Measurements from ENCODE around the gene MYH2. TPM values are rescaled to one million over a fixed set of nuclear protein-coding genes. Genes with fewer than 3 reads are reported as not detected.

The MYH2 gene
- polyA plus RNA-seq (2013, experiment 1 of 2) = 1.2 TPM
- 1.3 TPM for polyA plus RNA-seq (2013, experiment 2 of 2)

- peaks cover 37% of the 10 kb centered on the region for H3K4me1 ChIP-seq (ENCODE audit: insufficient read depth, low read length)
- H3K9ac ChIP-seq (ENCODE audit: low read depth, low read length) = peak within 1 kb of the TSS; percentile 24; the same call in 1 of the 2 replicates
- no peaks in the 10 kb centered on the region for H3K36me3 ChIP-seq (ENCODE audit: insufficient read depth, low read length)
- 32% methylated on average over 6 of the region's 9 CpGs for WGBS
- H3K4me3 ChIP-seq (ENCODE audit: low read length) = peak within 1 kb of the TSS; percentile 16
- H3K27ac ChIP-seq (ENCODE audit: low read depth, low read length) = peak within 1 kb of the TSS; percentile 80; the same call in 1 of the 2 replicates
- H3K9me3 ChIP-seq (ENCODE audit: insufficient read depth, low read depth, low read length) = no peaks in the 10 kb centered on the region
- H3K27me3 ChIP-seq (ENCODE audit: insufficient read depth, low read length) = no peaks in the 10 kb centered on the region
Observed at GRCh38 chr17:10549096-10549842, at the start of gene MYH2. TSS of gene MYH2 (minus strand) at chr17:10549658. CDS start at chr17:10547920, 1,738 bp downstream.

GRCh38 chr17:10598621-10599020, 49.2 kb upstream of the MYH2 start:
- Histone ChIP-seq H3K4me3 (ENCODE audit: low read length) (no peak overlapping the region), H3K4me1 (ENCODE audit: insufficient read depth, low read length) (no peaks in the 10 kb centered on the region), H3K27ac (ENCODE audit: low read depth, low read length) (no peak overlapping the region), H3K27me3 (ENCODE audit: insufficient read depth, low read length) (no peaks in the 10 kb centered on the region), H3K9me3 (ENCODE audit: insufficient read depth, low read depth, low read length) (no peaks in the 10 kb centered on the region), H3K36me3 (ENCODE audit: insufficient read depth, low read length) (no peaks in the 10 kb centered on the region), H3K9ac (ENCODE audit: low read depth, low read length) (no peak overlapping the region)
- WGBS = 85% methylated on average over 2 of the region's 2 CpGs

GRCh38 chr17:10589553-10590145, 40.2 kb upstream of the MYH2 start:
- H3K36me3 ChIP-seq (ENCODE audit: insufficient read depth, low read length) = no peaks in the 10 kb centered on the region
- H3K27ac ChIP-seq (ENCODE audit: low read depth, low read length) = no peak overlapping the region
- H3K4me3 ChIP-seq (ENCODE audit: low read length) = no peak overlapping the region
- H3K27me3 ChIP-seq (ENCODE audit: insufficient read depth, low read length) = no peaks in the 10 kb centered on the region
- H3K9me3 ChIP-seq (ENCODE audit: insufficient read depth, low read depth, low read length) = no peaks in the 10 kb centered on the region
- H3K9ac ChIP-seq (ENCODE audit: low read depth, low read length) = no peak overlapping the region
- 93% methylated on average over 8 of the region's 8 CpGs for WGBS
- no peaks in the 10 kb centered on the region for H3K4me1 ChIP-seq (ENCODE audit: insufficient read depth, low read length)

GRCh38 chr17:10585529-10585928, 36.1 kb upstream of the MYH2 start:
- H3K4me3 ChIP-seq (ENCODE audit: low read length) = no peak overlapping the region
- no peak overlapping the region for H3K27ac ChIP-seq (ENCODE audit: low read depth, low read length)
- H3K9ac ChIP-seq (ENCODE audit: low read depth, low read length) = no peak overlapping the region
- H3K36me3 ChIP-seq (ENCODE audit: insufficient read depth, low read length) = no peaks in the 10 kb centered on the region
- no peaks in the 10 kb centered on the region for H3K4me1 ChIP-seq (ENCODE audit: insufficient read depth, low read length)
- no peaks in the 10 kb centered on the region for H3K9me3 ChIP-seq (ENCODE audit: insufficient read depth, low read depth, low read length)
- WGBS = 93% methylated on average over 9 of the region's 9 CpGs
- no peaks in the 10 kb centered on the region for H3K27me3 ChIP-seq (ENCODE audit: insufficient read depth, low read length)

GRCh38 chr17:10583834-10584233, 34.4 kb upstream of the MYH2 start:
- H3K4me3 ChIP-seq (ENCODE audit: low read length) = no peak overlapping the region
- H3K9ac ChIP-seq (ENCODE audit: low read depth, low read length) = no peak overlapping the region
- no peaks in the 10 kb centered on the region for H3K27me3 ChIP-seq (ENCODE audit: insufficient read depth, low read length)
- no peaks in the 10 kb centered on the region for H3K36me3 ChIP-seq (ENCODE audit: insufficient read depth, low read length)
- no peaks in the 10 kb centered on the region for H3K9me3 ChIP-seq (ENCODE audit: insufficient read depth, low read depth, low read length)
- H3K4me1 ChIP-seq (ENCODE audit: insufficient read depth, low read length) = no peaks in the 10 kb centered on the region
- H3K27ac ChIP-seq (ENCODE audit: low read depth, low read length) = no peak overlapping the region
- 88% methylated on average over 4 of the region's 4 CpGs for WGBS

- Histone ChIP-seq H3K9me3 (ENCODE audit: insufficient read depth, low read depth, low read length) (no peaks in the 10 kb centered on the region), H3K9ac (ENCODE audit: low read depth, low read length) (no peak overlapping the region), H3K27ac (ENCODE audit: low read depth, low read length) (no peak overlapping the region), H3K4me3 (ENCODE audit: low read length) (no peak overlapping the region), H3K36me3 (ENCODE audit: insufficient read depth, low read length) (no peaks in the 10 kb centered on the region), H3K4me1 (ENCODE audit: insufficient read depth, low read length) (peaks cover 3% of the 10 kb centered on the region; the same call in 1 of the 2 replicates), H3K27me3 (ENCODE audit: insufficient read depth, low read length) (no peaks in the 10 kb centered on the region)
- 78% methylated on average over 2 of the region's 2 CpGs for WGBS
Observed at GRCh38 chr17:10579270-10579669, 29.8 kb upstream of the MYH2 start.

GRCh38 chr17:10574324-10574723, 24.9 kb upstream of the MYH2 start:
- H3K27me3 ChIP-seq (ENCODE audit: insufficient read depth, low read length) = no peaks in the 10 kb centered on the region
- WGBS = 91% methylated on average over 5 of the region's 5 CpGs

GRCh38 chr17:10563991-10564660, 14.7 kb upstream of the MYH2 start:
- H3K27ac ChIP-seq (ENCODE audit: low read depth, low read length) = no peak overlapping the region
- H3K9ac ChIP-seq (ENCODE audit: low read depth, low read length) = no peak overlapping the region
- no peaks in the 10 kb centered on the region for H3K4me1 ChIP-seq (ENCODE audit: insufficient read depth, low read length)
- WGBS = 100% methylated on average over 1 of the region's 2 CpGs
- H3K27me3 ChIP-seq (ENCODE audit: insufficient read depth, low read length) = no peaks in the 10 kb centered on the region
- H3K36me3 ChIP-seq (ENCODE audit: insufficient read depth, low read length) = no peaks in the 10 kb centered on the region
- no peaks in the 10 kb centered on the region for H3K9me3 ChIP-seq (ENCODE audit: insufficient read depth, low read depth, low read length)
- H3K4me3 ChIP-seq (ENCODE audit: low read length) = no peak overlapping the region

More at GRCh38 chr17:10574324-10574723, 24.9 kb upstream of the MYH2 start:
- Histone ChIP-seq H3K4me1 (ENCODE audit: insufficient read depth, low read length) (peaks cover 34% of the 10 kb centered on the region), H3K9ac (ENCODE audit: low read depth, low read length) (no peak overlapping the region), H3K27ac (ENCODE audit: low read depth, low read length) (no peak overlapping the region), H3K4me3 (ENCODE audit: low read length) (no peak overlapping the region), H3K36me3 (ENCODE audit: insufficient read depth, low read length) (no peaks in the 10 kb centered on the region), H3K9me3 (ENCODE audit: insufficient read depth, low read depth, low read length) (no peaks in the 10 kb centered on the region)

- peaks cover 11% of the 10 kb centered on the region for H3K4me1 ChIP-seq (ENCODE audit: insufficient read depth, low read length)
- H3K36me3 ChIP-seq (ENCODE audit: insufficient read depth, low read length) = no peaks in the 10 kb centered on the region
- WGBS = 79% methylated on average over 6 of the region's 6 CpGs
- no peaks in the 10 kb centered on the region for H3K27me3 ChIP-seq (ENCODE audit: insufficient read depth, low read length)
- H3K9ac ChIP-seq (ENCODE audit: low read depth, low read length) = no peak overlapping the region
- H3K4me3 ChIP-seq (ENCODE audit: low read length) = no peak overlapping the region
- no peaks in the 10 kb centered on the region for H3K9me3 ChIP-seq (ENCODE audit: insufficient read depth, low read depth, low read length)
- no peak overlapping the region for H3K27ac ChIP-seq (ENCODE audit: low read depth, low read length)
Observed at GRCh38 chr17:10558049-10558448, 8.6 kb upstream of the MYH2 start.

GRCh38 chr17:10557422-10557821, 8.0 kb upstream of the MYH2 start:
- no peaks in the 10 kb centered on the region for H3K36me3 ChIP-seq (ENCODE audit: insufficient read depth, low read length)
- H3K9me3 ChIP-seq (ENCODE audit: insufficient read depth, low read depth, low read length) = no peaks in the 10 kb centered on the region
- no peak overlapping the region for H3K4me3 ChIP-seq (ENCODE audit: low read length)
- 97% methylated on average over 1 of the region's 1 CpG for WGBS
- no peak overlapping the region for H3K9ac ChIP-seq (ENCODE audit: low read depth, low read length)
- no peaks in the 10 kb centered on the region for H3K27me3 ChIP-seq (ENCODE audit: insufficient read depth, low read length)
- peaks cover 11% of the 10 kb centered on the region for H3K4me1 ChIP-seq (ENCODE audit: insufficient read depth, low read length)
- no peak overlapping the region for H3K27ac ChIP-seq (ENCODE audit: low read depth, low read length)

GRCh38 chr17:10556301-10557005, 7.0 kb upstream of the MYH2 start:
- peaks cover 11% of the 10 kb centered on the region for H3K4me1 ChIP-seq (ENCODE audit: insufficient read depth, low read length)
- no peak overlapping the region for H3K27ac ChIP-seq (ENCODE audit: low read depth, low read length)
- H3K9ac ChIP-seq (ENCODE audit: low read depth, low read length) = no peak overlapping the region
- WGBS = 91% methylated on average over 5 of the region's 5 CpGs
- no peaks in the 10 kb centered on the region for H3K9me3 ChIP-seq (ENCODE audit: insufficient read depth, low read depth, low read length)
- no peak overlapping the region for H3K4me3 ChIP-seq (ENCODE audit: low read length)
- H3K27me3 ChIP-seq (ENCODE audit: insufficient read depth, low read length) = no peaks in the 10 kb centered on the region
- no peaks in the 10 kb centered on the region for H3K36me3 ChIP-seq (ENCODE audit: insufficient read depth, low read length)
